Measurements from ENCODE around the gene KCNQ1OT1.

GRCh38 chr11:2580061-2580421, 119.8 kb downstream of the KCNQ1OT1 start:
- TF ChIP-seq POLR2A (IDR thresholded peaks at IDR 0.05; ENCODE audit: low read depth) (no peak), CTCF (IDR thresholded peaks at IDR 0.05) (no peak)
